Raji (cell line): ENCODE results near the gene IGFL2.

ENCODE experiments used
- POLR2A ChIP-seq: IDR thresholded peaks from 2 replicates; pipeline ENCODE4 v1.6.1; 2011; ENCODE audit warnings: low read depth, low read length, control low read depth; ENCODE audit not compliant: insufficient read depth

Gene IGFL2

DNA sequence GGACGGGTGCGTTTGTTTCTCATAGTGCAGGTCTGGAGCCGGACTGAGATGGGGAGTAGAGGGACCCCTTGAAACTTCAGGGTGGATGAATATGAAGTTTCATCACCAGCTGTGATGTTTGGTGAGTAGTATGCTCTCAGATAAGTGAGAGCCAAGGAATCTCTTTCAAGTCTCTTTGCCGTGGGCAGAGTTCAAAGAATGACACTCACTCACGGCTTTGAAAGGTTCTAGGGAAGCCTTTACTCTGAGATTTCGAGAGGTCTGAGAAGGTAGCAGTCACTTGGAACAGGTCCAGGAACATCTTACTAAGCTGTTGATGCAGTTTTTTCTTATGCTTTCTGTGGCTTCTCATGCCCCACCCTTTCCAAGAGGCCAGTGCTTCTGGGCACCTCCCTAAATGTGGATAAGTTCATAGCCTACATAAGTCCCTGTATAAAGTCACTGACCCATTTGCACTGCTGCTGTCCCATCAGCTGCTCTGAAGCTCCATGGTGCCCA is at the start of gene IGFL2:
Gene IGFL2 (plus strand): TSS at position 448 of the 498 bp plus-strand sequence. CDS start 41 bp downstream, at position 489.
- no peak for TF ChIP-seq POLR2A

DNA sequence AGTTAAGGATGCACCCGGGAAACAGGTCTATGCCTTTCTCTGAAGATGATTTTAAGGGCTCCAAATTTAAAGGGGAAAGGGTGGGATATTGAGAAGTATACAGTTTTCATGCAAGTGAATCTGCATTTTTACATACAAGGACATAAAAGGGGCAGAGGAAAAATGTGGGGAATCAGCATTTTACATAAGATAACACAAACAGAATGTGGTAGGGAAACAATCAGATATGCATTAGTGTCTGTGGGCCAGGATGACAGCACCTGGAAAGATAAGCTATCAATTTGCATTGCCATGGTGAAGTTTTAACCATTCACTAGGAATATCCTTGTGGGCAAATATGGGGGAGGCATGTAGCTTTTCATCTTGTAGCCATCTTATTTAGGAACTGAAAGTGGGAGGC is 47.7 kb upstream of the IGFL2 start:
- no peak for TF ChIP-seq POLR2A

DNA sequence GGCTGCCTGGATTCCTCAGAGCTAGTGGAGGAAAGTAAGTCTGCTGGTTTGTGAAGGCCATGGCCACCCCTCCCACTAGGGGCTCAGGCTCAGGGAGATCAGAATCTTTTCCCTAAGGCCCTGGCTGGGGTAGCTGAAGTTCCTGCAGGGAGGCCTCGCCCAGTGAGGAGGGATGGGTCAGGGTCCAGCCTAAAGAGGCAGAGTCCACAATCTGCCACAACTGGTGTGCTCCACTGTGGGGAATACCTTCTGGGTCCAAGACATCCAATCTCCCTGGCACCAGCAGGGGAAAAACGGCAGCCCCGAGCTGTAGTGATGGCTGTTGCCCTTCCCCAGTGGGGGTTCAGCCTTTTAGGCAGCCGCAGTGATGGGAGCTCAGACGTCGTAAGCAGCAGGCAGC is 46.7 kb upstream of the IGFL2 start:
- no peak for TF ChIP-seq POLR2A

DNA sequence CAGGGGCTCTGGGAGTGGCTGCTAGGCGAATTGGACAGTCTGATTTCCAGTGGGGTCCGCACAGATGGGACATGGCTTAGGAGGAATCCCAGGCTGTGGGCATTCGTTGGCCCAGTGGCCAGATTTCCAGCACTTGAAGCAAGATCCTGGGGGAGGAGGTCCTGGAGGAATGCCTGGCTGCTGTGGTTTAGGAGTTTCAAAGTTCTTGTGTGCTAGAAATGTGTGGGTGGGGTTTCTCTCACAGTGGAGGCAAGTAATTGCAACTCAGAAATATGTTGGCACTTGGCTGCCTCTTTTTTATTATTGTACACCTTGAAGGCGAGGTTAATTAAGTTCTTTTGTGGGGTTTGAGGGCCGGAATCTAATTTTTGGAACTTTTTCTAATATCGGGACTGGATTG is 40.7 kb upstream of the IGFL2 start:
- TF ChIP-seq POLR2A, result no peak

DNA sequence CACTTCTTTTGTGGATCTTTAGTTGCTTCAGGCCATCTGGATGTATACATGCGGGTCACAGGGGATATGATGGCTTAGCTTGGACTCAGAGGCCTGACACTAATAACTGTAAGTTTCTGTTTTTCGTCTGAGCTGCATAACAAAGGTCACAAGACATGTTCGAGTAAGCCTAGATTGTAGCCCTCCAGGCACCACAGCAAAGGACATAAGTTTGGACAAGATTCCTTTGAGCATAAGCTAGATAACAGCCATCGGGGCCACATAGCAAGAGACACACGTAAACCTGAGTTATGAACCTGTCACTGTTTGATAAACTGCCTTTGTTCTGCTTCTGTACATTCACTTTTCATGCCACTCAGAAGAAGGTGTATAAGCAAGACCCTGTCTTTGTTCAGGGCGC is 38.2 kb upstream of the IGFL2 start:
- TF ChIP-seq POLR2A, result no peak

DNA sequence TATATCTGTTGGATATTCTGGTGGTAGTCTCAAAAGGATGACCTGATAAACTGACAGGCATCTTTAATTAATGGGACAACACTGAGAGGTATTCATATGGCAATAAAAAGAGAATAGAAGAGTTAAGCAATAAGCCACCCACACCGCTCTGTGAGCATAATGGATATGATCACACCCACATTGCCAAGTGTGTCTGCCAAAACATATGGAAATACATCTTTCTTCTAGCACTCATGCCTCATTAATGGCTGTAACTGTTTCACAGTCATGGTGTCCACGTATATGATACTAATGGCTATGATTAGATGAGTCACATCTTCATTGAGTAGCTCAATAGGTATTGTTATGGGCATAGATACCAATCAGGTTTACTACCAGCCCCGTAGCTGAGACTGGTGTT is 36.7 kb upstream of the IGFL2 start:
- TF ChIP-seq POLR2A, result no peak

DNA sequence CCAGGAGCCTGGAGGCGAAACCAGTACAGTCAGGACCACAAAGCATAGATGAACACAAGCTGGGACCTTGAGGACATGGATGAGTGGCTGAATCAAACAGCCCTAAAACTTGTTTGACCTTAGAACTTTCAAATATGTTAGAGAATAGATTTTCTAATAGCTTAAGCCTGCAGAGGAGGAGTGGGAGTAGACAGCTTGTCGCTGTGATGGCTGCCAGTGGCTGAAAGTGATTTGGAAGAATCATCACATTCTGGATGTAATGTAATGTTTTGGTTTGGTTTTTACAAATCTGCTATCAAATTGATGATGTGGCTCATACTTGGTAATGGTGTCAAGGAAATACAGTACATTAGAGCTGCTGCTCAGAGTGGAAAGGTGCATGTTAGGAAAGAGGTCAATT is 35.5 kb upstream of the IGFL2 start:
- no peak for TF ChIP-seq POLR2A

DNA sequence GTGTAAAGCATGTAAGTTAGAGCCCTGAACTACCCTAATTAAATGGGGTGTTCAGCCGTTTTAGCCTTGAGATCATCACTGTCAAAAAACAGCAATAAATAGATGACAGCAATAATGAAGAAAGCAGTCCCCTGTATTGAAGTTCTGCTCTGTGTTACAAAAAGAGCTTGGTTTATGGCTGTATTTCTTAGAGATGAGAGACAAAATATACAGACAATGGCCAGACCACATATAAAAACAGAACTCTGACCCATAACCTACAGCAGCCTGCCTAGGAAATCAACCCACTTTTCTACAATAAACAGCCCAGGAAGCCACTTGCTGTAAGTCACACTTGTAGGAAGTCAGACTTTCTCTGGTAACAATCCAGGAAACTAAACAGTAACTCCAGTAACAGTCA is 34.3 kb upstream of the IGFL2 start:
- TF ChIP-seq POLR2A, result no peak

DNA sequence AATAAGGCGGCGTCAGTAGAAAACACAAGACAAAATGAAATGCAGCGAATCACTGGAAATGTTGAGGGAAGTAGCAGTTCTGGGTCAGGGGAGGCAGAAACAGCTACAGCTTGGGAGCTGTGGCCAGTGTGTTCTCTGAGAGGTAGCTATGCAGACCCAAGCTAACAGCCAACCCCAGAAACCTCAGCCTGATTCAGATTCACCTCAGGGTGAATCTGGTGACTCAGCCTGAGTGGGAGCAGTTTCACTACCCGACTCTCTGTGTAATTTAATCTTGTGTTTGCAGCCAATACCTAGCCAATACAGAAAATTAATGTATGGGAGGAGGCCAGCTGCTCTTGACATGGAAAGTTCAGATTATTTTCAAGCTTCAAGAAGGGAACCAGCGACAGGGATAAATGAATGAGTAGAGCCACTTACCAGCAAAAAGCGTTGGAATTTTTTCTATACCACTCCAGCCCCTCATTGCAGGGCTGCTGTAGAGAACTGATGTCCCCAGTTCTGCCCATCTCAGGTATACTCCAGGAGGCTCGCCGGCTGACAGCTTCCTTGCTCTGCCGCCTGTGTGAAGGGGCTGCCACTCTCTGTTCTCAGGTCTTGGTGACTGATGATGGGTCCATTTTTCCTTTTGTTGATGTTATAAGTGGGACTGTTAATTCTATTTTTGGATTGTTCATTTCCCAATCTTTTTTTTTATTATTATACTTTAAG is 32.5 kb upstream of the IGFL2 start:
- no peak for TF ChIP-seq POLR2A

DNA sequence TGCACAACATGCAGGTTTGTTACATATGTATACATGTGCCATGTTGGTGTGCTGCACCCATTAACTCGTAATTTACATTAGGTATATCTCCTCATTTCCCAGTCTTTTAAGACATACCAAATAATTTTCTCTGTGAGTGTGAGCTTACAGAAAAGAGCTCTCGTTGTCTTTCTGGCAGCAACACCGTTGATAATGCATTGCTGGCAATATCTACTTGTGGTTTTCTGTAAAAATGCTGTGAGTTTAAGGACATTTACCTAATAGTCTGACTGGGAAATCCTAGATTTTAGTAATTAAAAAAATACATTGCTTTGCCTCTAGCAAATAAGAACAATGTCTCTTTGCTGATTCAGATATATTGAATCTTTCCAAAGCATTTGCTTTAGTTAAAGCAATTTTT is 31.9 kb upstream of the IGFL2 start:
- no peak for TF ChIP-seq POLR2A

DNA sequence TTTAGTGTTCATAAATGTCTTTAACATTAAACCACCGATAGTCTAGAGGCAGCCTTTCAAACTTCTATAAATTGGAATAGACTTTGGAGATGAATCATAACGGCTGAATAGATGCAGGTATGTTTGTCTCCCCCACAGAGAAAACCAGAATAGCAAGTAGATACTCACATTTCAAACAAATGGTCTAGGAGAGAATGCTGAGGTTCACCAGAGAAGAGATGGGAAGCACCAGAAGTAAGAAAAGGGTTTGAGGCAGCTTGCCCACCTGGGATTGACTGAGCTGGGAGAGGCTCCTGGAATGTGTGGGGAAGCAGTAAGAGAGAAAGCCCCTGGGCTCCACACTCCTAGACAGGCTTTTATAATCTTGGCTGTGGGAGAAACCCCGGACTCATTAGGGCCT is 29.9 kb upstream of the IGFL2 start:
- no peak for TF ChIP-seq POLR2A

DNA sequence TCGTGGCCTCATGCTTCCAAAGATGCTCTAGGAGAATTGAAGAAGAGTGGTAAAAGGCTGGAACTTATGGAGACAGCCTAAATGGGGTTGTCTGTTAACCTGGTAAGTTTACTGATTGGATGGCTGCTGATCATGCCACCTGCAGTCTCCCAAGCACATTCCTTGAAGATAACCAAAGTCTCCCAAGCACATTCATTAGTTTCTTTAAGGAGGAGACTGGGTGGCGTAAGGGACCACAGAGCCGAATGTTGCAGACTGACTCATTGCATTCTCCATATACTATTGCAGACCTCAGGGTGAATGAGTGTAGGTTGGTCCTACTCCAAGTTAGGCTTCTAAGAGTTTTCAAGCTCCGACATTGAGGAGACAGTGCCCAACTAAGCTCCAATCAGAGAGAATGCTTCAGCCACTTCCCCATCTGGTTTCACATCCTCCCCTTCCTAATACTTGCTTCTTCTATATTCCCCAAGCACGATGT is 23.4 kb upstream of the IGFL2 start, which contains the start of gene IGFL3:
Gene IGFL3 (minus strand): TSS at position 51 of the 478 bp plus-strand sequence. CDS start 39 bp downstream, at position 12.
- no peak for TF ChIP-seq POLR2A

DNA sequence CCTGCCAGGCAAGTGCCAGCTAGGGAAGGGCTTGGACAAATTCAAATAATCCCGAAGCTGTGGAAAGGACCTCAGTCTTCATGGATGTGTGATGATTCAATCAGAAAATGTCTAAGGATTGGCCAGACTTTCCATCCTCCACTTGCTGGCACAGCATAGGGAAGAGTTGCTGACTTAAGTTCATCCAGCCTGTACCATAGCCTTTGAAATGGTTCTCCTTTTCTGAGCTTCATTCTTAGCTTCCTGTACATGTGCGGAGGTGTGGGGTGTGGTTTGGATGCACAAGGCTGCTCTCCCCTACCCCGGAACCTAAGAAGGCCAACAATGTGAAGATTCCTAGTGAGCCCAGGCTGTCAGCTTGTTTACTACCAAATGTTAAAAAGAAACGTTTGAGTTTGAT is 22.6 kb upstream of the IGFL2 start:
- no peak for TF ChIP-seq POLR2A

DNA sequence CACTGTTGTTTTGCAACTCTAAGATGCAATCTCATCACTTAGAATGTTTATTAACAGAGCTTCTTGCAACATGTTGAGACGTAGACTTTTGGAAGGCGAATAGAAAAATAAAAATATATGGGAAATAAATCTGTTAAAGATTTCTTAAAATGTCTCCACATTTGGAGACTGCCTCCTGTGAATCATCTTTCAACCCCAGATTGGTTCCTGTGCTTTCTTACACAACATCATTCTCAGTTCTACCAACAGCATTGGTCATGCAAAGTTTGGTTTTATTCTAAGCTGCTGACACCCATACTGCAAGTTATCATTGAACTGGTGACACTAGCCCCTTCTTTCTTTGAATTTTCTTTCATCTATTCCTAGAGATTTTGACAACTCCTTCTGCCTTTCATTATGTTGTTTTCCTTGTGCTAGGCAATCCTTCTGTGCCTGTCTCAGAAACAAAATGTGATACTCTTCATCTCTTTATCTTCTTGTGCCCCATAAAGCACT is 21.9 kb upstream of the IGFL2 start:
- TF ChIP-seq POLR2A, result no peak

DNA sequence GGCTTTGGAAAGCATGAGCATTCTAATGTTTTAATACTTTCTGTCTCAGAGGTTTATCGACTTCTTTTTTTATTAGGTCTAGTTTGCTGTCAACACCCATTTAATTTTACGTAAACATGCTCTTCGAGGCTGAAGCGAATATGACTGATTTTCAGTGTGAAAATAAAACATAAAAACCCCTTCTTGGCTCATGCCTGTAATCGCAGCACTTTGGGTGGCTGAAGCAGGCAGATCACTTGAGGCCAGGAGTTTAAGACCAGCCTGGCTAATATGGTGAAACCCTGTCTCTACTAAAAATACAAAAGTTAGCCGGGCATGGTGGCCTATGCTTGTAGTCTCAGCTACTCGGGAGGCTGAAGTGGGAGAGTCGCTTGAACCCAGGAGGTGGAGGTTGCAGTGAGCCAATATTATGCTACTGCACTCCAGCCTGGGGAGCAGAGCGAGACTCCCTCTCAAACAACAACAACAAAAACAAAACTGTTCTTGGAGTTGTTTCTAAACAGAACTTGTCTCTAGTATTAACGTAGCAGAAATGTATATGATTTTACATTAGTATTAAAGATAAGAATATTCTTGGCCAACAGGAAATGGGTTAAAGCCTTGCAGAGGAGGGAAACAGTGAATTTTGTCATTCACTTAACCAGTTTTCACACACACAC is 16.4 kb upstream of the IGFL2 start:
- TF ChIP-seq POLR2A, result no peak

DNA sequence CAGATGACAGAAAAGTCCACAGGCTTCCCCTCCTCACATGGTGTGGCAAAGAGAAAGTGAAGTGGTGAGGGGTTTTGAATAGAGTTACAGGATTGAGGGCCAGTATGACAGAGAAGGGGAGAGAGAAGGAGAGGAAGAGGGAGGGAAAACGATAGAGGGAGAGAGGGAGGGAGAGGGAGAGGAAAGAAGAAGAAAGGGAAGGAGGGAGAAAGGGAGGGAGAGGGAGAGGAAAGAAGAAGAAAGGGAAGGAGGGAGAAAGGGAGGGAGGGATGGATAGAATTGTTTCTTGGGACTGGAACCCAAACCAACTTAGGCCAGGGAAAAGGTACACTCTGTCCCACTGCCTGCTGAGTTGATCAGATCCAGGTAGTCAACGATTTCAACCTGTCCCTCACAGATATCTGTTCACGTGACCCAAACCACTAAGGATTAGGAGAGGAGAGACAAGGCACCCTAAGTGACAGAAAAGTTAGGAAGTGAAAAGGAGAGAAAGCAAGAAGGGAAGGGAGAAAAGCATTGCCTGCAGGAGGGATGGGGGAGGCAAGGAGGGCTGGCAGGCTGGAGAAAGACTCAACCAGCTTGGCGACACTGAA is 15.4 kb upstream of the IGFL2 start:
- TF ChIP-seq POLR2A, result no peak
